Measurements from ENCODE around the gene JHY.
A peak's percentile ranks its signal among the peaks of the same experiment; 100 is the strongest.

The JHY gene

GRCh38 chr11:122951211-122951610 is 68.7 kb downstream of the JHY start:
- DNase-seq (ENCODE audit: low spot score) = no peak

DNA sequence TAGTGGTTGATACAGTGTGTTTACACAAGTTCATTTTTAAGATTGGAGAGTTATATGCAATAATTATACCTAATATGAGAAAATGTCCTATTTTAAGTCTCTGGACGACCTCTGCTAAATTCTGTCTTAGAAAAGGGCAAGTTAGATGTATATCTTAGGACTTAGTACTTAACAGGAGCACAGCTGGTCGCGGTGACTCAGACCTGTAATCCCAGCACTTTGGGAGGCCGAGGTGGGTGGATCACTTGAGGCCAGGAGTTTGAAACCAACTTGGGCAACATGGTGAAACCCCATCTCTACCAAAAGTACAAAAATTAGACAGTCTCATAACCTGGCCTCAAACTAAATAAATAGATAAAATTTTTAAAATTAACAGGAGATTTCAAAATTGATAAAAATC is 71.9 kb downstream of the JHY start:
- DNase-seq (ENCODE audit: low spot score) = no peak

- no peak for DNase-seq (ENCODE audit: low spot score)
Measured at GRCh38 chr11:122963961-122964360, 81.4 kb downstream of the JHY start.

DNA sequence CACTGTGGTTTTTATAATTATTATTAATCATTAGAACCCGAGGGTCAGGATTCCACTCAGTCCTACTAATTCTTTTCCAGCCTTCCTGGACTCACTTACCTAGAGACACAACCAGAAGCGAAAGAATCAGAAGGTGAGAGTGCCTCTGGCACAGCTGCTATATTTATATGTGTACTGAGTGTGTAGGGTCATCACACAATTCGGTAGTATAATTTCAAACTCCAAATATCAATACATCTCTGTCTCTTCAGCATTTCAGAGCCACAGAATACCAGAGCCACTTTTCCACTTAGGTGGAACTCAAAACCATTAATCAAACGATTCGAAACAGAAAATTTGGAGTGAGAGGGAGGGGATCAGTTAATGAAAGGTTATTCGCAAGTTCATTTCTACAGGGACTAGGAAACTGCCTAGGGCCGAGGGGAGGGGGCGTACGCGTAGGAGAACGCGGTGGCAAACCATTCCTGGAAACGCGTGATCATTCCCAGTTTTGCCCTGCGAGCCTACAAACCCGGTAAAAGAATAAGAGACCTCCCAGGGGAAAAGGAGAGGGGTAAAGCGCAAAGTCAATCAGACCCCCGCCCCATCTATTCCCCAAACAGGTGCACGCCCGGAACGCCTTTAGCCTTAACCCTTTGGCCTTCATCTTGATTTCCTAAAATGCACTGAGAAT is 93.6 kb downstream of the JHY start:
- DNase-seq (ENCODE audit: low spot score) = no peak

- no peak for DNase-seq (ENCODE audit: low spot score)
Measured at GRCh38 chr11:122976734-122977469, 94.3 kb downstream of the JHY start.

GRCh38 chr11:122977470-122978298 is 95.1 kb downstream of the JHY start:
- DNase-seq (ENCODE audit: low spot score) = no peak

DNA sequence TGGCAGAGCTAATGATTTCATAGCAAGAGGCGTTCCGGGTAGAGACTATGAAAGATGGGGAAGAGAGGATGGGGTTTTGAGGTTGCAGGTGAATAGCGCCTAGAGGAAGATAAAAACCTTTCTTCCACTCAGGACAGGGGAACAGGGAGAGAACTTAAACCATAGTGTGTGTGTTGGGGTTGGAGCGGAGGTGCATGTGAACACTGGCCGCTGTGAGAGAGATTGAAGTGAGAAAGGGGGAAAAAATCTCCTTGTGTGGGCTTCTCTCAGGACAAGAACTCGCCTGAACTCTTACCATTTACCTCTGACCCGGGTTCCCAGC is 95.7 kb downstream of the JHY start:
- DNase-seq (ENCODE audit: low spot score) = no peak

DNA sequence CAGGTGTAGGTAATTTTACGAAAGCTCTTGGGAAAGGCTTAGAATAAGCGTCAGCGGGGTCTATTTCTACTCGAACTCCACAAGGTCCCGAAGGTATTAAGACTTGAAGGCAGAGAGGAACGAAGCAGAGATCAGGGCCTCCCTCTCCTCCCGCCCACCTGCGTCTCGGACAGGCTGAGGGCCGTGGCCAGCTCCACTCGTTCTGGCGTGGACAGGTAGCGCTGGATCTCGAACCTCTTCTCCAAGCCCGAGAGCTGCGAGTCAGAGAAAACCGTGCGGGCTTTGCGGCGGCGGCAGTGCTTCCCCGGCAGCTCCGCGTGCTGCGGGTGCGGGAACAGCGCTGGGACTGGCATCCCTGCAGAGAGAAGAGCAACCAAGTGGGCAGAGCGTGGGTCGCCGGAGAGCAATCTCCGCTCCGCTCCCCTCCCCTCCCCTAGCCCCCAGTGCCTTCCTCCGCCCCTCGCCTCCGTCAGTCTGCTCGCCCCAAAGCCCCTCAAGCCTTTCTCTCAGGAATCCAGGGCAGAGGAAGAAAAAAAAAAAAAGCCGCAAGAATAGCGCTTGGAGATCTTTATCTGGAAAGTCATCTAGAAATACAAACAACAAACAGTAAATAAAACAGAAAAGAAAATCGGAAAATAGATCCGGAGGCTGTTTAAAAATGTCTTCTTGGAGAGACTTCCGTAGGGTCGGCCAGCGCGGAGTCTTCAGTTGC is 96.7 kb downstream of the JHY start:
- DNase-seq (ENCODE audit: low spot score) = no peak

GRCh38 chr11:122979815-122980595 is 97.4 kb downstream of the JHY start:
- no peak for DNase-seq (ENCODE audit: low spot score)

GRCh38 chr11:122981388-122982264 is 99.1 kb downstream of the JHY start, which contains the start of gene BSX:
TSS of gene BSX (minus strand) at chr11:122981834. CDS start at chr11:122981671, 163 bp downstream.
- peak; percentile 11 for DNase-seq (ENCODE audit: low spot score)

DNA sequence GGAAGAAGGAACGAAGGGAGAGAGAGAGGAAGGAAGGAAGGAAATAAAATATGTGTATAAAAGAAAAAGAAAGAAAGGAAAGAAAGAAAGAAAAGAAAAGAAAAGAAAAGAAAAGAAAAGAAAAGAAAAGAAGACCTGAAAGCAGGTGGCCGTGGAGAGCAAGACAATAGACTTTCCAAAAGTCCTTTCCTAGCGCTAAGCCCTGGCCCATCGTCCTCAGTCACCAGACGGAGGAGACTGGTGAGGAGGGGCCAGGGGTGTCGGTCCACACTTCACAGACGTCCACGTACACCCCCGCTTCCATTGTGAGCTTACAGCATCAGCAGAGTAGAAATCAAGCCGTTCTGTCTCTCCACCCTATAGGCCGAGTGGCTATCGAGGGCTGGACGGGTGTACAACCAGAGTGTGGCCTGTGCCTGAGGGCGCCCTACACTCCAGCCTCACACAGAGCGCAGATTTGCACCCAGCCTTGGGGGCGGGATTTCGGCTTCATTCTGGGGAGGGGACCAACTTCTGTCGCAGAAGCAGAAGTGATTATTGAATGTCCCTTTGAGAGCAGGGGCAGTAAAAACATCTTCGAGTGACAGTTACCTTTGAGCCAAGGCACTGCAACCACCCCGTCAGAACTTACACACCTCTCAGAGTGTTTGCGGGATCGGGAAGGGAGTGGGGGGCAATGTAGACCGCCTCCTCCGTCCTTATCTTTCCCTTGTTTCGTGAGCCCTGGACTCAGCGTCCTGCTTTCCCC is 101.1 kb downstream of the JHY start:
- DNase-seq (ENCODE audit: low spot score) = no peak

GRCh38 chr11:122984186-122985011 is 101.8 kb downstream of the JHY start:
- no peak for DNase-seq (ENCODE audit: low spot score)

DNA sequence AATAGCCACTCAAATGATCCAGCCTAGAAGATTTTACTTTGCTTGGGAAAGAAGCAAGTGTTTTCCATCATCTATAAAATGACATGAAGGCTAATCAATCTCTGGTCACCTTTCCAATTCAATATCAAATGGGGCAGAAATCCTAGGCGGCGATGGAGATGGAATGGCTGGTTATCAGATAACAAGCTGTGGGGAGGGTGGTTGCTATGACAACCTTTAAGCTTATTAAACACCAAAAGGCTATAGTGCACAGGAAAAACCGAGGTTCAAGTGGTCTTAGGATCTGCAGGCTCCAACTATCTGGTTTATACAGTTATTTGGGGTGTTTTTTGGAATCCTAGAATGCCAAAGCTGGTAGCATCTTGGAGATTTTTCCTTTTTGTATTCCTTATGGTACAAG is 113.0 kb downstream of the JHY start:
- DNase-seq (ENCODE audit: low spot score) = no peak

- DNase-seq (ENCODE audit: low spot score) = no peak
Measured at GRCh38 chr11:122998727-122999366, 116.3 kb downstream of the JHY start.

DNA sequence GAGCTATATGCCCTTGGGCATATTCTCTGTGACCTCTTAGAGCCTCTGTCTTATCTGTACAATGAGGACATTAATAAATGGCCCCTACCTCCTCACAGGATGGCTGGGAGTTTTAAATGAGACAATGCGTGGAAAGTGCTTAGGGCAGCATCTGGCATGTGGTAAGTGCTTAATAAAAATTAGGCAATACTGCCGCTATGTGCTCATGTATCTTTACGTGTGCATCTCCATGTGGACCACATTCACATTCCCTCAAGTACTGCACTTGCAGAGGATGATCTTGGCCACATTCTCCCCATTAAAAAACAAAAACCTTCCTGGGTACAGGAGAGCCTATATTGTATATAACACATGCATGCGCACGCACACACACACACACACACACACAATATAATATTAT is 118.2 kb downstream of the JHY start:
- no peak for DNase-seq (ENCODE audit: low spot score)

- DNase-seq (ENCODE audit: low spot score) = no peak
Measured at GRCh38 chr11:123006860-123007542, 124.4 kb downstream of the JHY start.

Measured in LoVo (cell line).